HG03520 (cell line): ENCODE data around the gene VMAC.

ENCODE experiments used
- ATAC-seq: cut with Tn5 transposase; IDR thresholded peaks from one replicate; pipeline ENCODE4 v1.9.1; 2021; ENCODE audit warnings: mild to moderate bottlenecking, moderate library complexity; ENCODE audit not compliant: unreplicated experiment

The VMAC gene

GRCh38 chr19:5927441-5927821 is 22.8 kb downstream of the VMAC start:
- ATAC-seq: no peak

GRCh38 chr19:5929179-5929578 is 24.5 kb downstream of the VMAC start:
- ATAC-seq: no peak

- ATAC-seq: no peak
Measured at GRCh38 chr19:5929625-5930024, 25.0 kb downstream of the VMAC start.

- ATAC-seq: no peak
Measured at GRCh38 chr19:5931251-5931650, 26.6 kb downstream of the VMAC start.

GRCh38 chr19:5932146-5932545 is 27.5 kb downstream of the VMAC start:
- ATAC-seq: no peak

GRCh38 chr19:5932609-5933262 is 28.1 kb downstream of the VMAC start:
- ATAC-seq: no peak

- no peak for ATAC-seq
Measured at GRCh38 chr19:5933391-5934068, 28.9 kb downstream of the VMAC start.

- no peak for ATAC-seq
Measured at GRCh38 chr19:5934069-5934401, 29.4 kb downstream of the VMAC start.

GRCh38 chr19:5934774-5935472 is 30.3 kb downstream of the VMAC start:
- ATAC-seq: no peak

- no peak for ATAC-seq
Measured at GRCh38 chr19:5935473-5936291, 31.0 kb downstream of the VMAC start.

- ATAC-seq: no peak
Measured at GRCh38 chr19:5936292-5936592, 31.6 kb downstream of the VMAC start.

GRCh38 chr19:5937550-5937949 is 32.9 kb downstream of the VMAC start:
- ATAC-seq: no peak

GRCh38 chr19:5940260-5941208 is 35.9 kb downstream of the VMAC start:
- no peak for ATAC-seq

- no peak for ATAC-seq
Measured at GRCh38 chr19:5941673-5942072, 37.0 kb downstream of the VMAC start.

GRCh38 chr19:5943045-5943444 is 38.4 kb downstream of the VMAC start:
- ATAC-seq: no peak

GRCh38 chr19:5943623-5944022 is 39.0 kb downstream of the VMAC start:
- ATAC-seq: no peak

- ATAC-seq: no peak
Measured at GRCh38 chr19:5947435-5947834, 42.8 kb downstream of the VMAC start.

- ATAC-seq: no peak
Measured at GRCh38 chr19:5948752-5949564, 44.3 kb downstream of the VMAC start.

- ATAC-seq: no peak
Measured at GRCh38 chr19:5949792-5950305, 45.2 kb downstream of the VMAC start.
